Activated CD8-positive, alpha-beta T cell treated with anti-CD3 and anti-CD28 coated beads for 36 hours (primary cell): ENCODE data around the gene PPP1R3A. TPM values are rescaled to one million over a fixed set of nuclear protein-coding genes. Genes with fewer than 3 reads are reported as not detected.

ENCODE experiments used
- ATAC-seq: fragments of 200-7000 bp; cut with Tn5 transposase; one replicate; pipeline ENCODE4 v1.10.0; 2021; ENCODE audit warnings: mild to moderate bottlenecking, moderate library complexity
- CTCF ChIA-PET: fragments of 350-600 bp; sonication (Branson Sonifier 250); formaldehyde crosslinking; loops from one replicate; lab custom pipeline; 2021; ENCODE audit warnings: antibody characterized with exemption; lab: Charles Lee
- POLR2A ChIA-PET: fragments of 350-600 bp; sonication (Branson Sonifier 250); formaldehyde crosslinking; loops from one replicate; lab custom pipeline; 2021; ENCODE audit warnings: antibody characterized with exemption; lab: Charles Lee
- DNase-seq: peaks from one replicate; pipeline ENCODE4 v3.0.0-alpha.2; 2020
- H3K27ac Mint-ChIP-seq: one replicate; pipeline ENCODE4 v1.8.0; 2021; ENCODE audit warnings: mild to moderate bottlenecking, mixed read lengths
- H3K27me3 Mint-ChIP-seq: one replicate; pipeline ENCODE4 v1.8.0; 2021; ENCODE audit warnings: mixed read lengths
- H3K36me3 Mint-ChIP-seq: one replicate; pipeline ENCODE4 v1.8.0; 2021; ENCODE audit warnings: low read depth, mixed read lengths
- H3K4me1 Mint-ChIP-seq: one replicate; pipeline ENCODE4 v1.8.0; 2021; ENCODE audit warnings: low read depth, mixed read lengths
- H3K4me3 Mint-ChIP-seq: one replicate; pipeline ENCODE4 v1.8.0; 2021; ENCODE audit warnings: mild to moderate bottlenecking, moderate library complexity, mixed read lengths
- H3K9me3 Mint-ChIP-seq: one replicate; pipeline ENCODE4 v1.8.0; 2021; ENCODE audit warnings: mixed read lengths
- intact Hi-C: fragments of 100-400 bp; cut with micrococcal nuclease; formaldehyde crosslinking; loops from one replicate; pipeline ENCODE4 v1.10.0; 2022
- total RNA-seq, 2 experiments: library from RNA; stranded (reverse); gene quantifications; one replicate each; pipeline ENCODE4 v1.2.3, GENCODE V29; 2021
- TF ChIP-seq, protein P1 (sequence below): fragments of 200-600 bp; IDR thresholded peaks from one replicate; pipeline ENCODE4 v1.8.0; 2022; ENCODE audit warnings: antibody characterized with exemption, mild to moderate bottlenecking

Gene PPP1R3A
- total RNA-seq, 2 experiments from 2014 or later: not detected

DNA sequence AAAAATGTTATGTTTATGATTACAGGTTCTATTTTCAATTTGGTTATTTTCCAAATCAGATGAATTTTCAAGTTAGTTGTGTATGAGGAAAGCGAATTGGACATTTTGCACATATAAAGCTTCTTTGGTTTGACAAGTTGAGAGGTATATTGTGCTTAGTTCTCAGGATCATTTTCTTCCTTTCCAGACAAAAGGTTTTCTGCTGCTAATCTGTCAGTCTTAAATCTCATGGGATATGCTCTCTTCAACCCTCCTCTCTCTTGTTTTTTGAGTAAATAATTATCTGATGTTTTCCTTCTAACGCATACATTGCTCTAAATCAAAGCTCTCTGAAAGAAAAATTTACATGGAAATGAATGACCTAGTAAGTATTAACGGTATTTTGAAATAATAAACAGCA is 77.9 kb downstream of the PPP1R3A start:
- DNase-seq: no peak
- H3K4me3 Mint-ChIP-seq: no peak overlapping the region
- POLR2A ChIA-PET: no interaction called here
- no peak for ATAC-seq
- no peaks in the 10 kb centered on the region for H3K27me3 Mint-ChIP-seq
- peaks cover 1% of the 10 kb centered on the region for H3K9me3 Mint-ChIP-seq
- no peak overlapping the region for H3K27ac Mint-ChIP-seq
- CTCF ChIA-PET: no interaction called here
- intact Hi-C loops: no loop called here
- TF ChIP-seq, protein P1, sequence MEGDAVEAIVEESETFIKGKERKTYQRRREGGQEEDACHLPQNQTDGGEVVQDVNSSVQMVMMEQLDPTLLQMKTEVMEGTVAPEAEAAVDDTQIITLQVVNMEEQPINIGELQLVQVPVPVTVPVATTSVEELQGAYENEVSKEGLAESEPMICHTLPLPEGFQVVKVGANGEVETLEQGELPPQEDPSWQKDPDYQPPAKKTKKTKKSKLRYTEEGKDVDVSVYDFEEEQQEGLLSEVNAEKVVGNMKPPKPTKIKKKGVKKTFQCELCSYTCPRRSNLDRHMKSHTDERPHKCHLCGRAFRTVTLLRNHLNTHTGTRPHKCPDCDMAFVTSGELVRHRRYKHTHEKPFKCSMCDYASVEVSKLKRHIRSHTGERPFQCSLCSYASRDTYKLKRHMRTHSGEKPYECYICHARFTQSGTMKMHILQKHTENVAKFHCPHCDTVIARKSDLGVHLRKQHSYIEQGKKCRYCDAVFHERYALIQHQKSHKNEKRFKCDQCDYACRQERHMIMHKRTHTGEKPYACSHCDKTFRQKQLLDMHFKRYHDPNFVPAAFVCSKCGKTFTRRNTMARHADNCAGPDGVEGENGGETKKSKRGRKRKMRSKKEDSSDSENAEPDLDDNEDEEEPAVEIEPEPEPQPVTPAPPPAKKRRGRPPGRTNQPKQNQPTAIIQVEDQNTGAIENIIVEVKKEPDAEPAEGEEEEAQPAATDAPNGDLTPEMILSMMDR: no peak
- no peaks in the 10 kb centered on the region for H3K36me3 Mint-ChIP-seq
- no peaks in the 10 kb centered on the region for H3K4me1 Mint-ChIP-seq

DNA sequence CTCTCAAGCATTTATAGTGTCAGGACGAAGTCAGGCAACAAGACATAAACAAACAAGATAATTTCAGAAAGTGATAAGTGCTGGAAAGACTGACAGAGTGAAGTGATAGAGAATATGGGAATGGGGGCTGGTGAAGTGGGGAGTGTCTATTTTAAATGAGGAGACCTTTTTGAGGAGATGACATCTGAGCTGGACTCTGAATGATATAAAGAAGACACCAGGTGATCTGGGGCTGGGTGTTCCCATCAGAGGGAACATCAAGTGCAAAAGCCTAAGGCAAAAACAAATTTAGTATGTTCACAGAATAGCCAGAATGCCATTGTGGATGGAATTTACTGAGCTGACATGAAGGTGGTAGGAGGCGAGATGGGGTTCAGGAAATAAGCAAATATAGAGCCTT is 83.4 kb downstream of the PPP1R3A start:
- TF ChIP-seq, protein P1: no peak
- intact Hi-C loops: no loop called here
- ChIA-PET POLR2A (no interaction called here), CTCF (no interaction called here)
- DNase-seq (no peak), ATAC-seq (no peak)
- no peaks in the 10 kb centered on the region for H3K27me3 Mint-ChIP-seq
- no peak overlapping the region for H3K27ac Mint-ChIP-seq
- H3K36me3 Mint-ChIP-seq: no peaks in the 10 kb centered on the region
- H3K4me3 Mint-ChIP-seq: no peak overlapping the region
- no peaks in the 10 kb centered on the region for H3K4me1 Mint-ChIP-seq
- H3K9me3 Mint-ChIP-seq: peaks cover 1% of the 10 kb centered on the region

DNA sequence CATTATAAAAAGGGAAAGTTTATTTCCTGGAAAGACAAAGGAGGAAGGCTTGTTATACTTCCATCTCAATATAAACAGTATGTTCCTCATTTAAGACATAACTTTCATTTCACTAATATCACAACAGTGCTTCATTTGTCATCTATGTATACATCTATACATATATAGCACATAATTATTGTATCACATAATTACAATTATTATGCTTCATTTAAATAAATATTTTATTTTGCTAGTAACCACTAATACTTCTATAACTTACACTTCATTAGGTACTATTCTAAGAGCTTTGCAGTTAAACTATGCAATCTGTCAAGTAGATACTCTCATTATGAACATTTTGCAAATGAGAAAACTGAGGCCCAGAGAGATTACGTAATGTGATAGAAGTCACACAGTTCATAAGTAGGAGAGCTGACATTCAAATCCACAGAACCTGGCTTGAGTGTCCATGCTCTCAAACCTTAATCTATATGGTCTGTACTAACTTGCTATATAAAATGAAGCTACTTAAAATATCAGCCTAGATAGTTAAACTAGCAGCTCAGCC is 86.5 kb downstream of the PPP1R3A start:
- no peak overlapping the region for H3K4me3 Mint-ChIP-seq
- TF ChIP-seq, protein P1: no peak
- H3K36me3 Mint-ChIP-seq: no peaks in the 10 kb centered on the region
- ChIA-PET POLR2A (no interaction called here), CTCF (no interaction called here)
- no peaks in the 10 kb centered on the region for H3K4me1 Mint-ChIP-seq
- no peaks in the 10 kb centered on the region for H3K27me3 Mint-ChIP-seq
- no peak for DNase-seq
- intact Hi-C loops: no loop called here
- H3K27ac Mint-ChIP-seq: no peak overlapping the region
- ATAC-seq: no peak
- H3K9me3 Mint-ChIP-seq: no peaks in the 10 kb centered on the region

DNA sequence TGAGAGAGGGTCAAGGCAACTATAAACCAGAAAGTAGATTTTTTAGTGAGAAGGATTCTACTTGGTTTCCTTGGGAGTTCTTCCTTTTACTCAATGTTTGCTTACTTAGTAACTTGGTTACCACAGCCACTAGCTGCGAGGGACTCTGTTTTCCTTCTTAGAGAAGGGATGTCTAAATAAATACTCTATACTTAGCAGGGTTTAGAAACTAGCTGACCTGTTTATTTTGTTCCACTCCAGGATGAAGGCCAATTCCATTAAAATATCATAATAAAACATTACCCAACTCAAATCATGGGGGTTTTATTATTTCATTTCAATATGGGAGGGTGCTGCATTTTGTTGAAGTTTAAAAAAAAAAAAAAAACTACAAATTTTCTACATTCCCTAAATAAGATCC is 87.3 kb downstream of the PPP1R3A start:
- TF ChIP-seq, protein P1: no peak
- Mint-ChIP-seq H3K36me3 (no peaks in the 10 kb centered on the region), H3K27me3 (no peaks in the 10 kb centered on the region), H3K4me1 (no peaks in the 10 kb centered on the region), H3K9me3 (no peaks in the 10 kb centered on the region), H3K27ac (no peak overlapping the region), H3K4me3 (no peak overlapping the region)
- CTCF ChIA-PET: no interaction called here
- no peak for ATAC-seq
- no peak for DNase-seq
- intact Hi-C loops: no loop called here
- POLR2A ChIA-PET: no interaction called here

DNA sequence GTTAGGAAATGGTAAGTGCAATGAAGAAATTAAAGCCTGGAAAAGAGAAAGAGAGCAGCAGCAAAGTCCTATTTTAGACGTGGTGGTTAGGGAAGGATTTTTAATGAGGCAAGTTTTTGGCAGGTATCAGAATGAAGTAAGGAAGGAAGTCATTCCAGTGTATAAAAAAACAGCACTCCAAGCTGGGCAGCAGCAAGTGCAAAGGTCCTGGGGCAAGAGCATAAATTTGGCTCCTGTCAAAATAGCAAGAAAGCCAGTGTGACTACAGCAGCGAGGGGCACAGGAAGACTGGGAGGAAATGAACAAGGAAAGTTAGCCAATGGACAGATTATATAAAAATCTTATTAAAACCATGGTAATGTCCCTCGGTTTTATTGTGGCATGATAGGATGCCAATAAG is 90.2 kb downstream of the PPP1R3A start:
- Mint-ChIP-seq H3K4me1 (no peaks in the 10 kb centered on the region), H3K36me3 (no peaks in the 10 kb centered on the region), H3K27me3 (no peaks in the 10 kb centered on the region), H3K27ac (no peak overlapping the region), H3K4me3 (no peak overlapping the region), H3K9me3 (peaks cover 1% of the 10 kb centered on the region)
- ChIA-PET CTCF (no interaction called here), POLR2A (interaction anchor here (0.8 kb wide), 1 partner anchor 15 kb away, joined by 3 read pairs; no protein-coding TSS in a partner anchor)
- TF ChIP-seq, protein P1: no peak
- DNase-seq (no peak), ATAC-seq (no peak)
- intact Hi-C loops: no loop called here
